GM21528 (cell line): ENCODE results near the gene ABCA1.
"Not testable (repeated sequence)": the region's sequence is repeated elsewhere in the genome, so short reads cannot be mapped to it uniquely, and the experiment has no call there.

ENCODE experiments used
- ATAC-seq: cut with Tn5 transposase; IDR thresholded peaks from one replicate; pipeline ENCODE4 v1.9.1; 2021; ENCODE audit warnings: mild to moderate bottlenecking, moderate library complexity; ENCODE audit not compliant: unreplicated experiment, low FRiP score

The ABCA1 gene

GRCh38 chr9:104873489-104873850, 54.5 kb downstream of the ABCA1 start:
- no peak for ATAC-seq

GRCh38 chr9:104872656-104873488, 55.1 kb downstream of the ABCA1 start:
- ATAC-seq = no peak

- ATAC-seq = no peak
Measured at GRCh38 chr9:104871961-104872527, 55.9 kb downstream of the ABCA1 start.

GRCh38 chr9:104869811-104870210, 58.1 kb downstream of the ABCA1 start:
- no peak for ATAC-seq

GRCh38 chr9:104868687-104869404, 59.1 kb downstream of the ABCA1 start:
- ATAC-seq = peak; percentile 93

GRCh38 chr9:104868303-104868686, 59.7 kb downstream of the ABCA1 start:
- ATAC-seq = no peak

GRCh38 chr9:104866191-104866590, 61.8 kb downstream of the ABCA1 start:
- no peak for ATAC-seq

- no peak for ATAC-seq
Measured at GRCh38 chr9:104864675-104865104, 63.3 kb downstream of the ABCA1 start.

- ATAC-seq = peak; percentile 81
Measured at GRCh38 chr9:104863180-104863883, 64.6 kb downstream of the ABCA1 start.

- no peak for ATAC-seq
Measured at GRCh38 chr9:104861397-104861796, 66.6 kb downstream of the ABCA1 start.

GRCh38 chr9:104860263-104860662, 67.7 kb downstream of the ABCA1 start:
- no peak for ATAC-seq

- ATAC-seq = no peak
Measured at GRCh38 chr9:104858846-104859245, 69.1 kb downstream of the ABCA1 start.

GRCh38 chr9:104858271-104858670, 69.7 kb downstream of the ABCA1 start:
- ATAC-seq = no peak

- no peak for ATAC-seq
Measured at GRCh38 chr9:104856413-104856941, 71.5 kb downstream of the ABCA1 start.

GRCh38 chr9:104855807-104856206, 72.1 kb downstream of the ABCA1 start:
- no peak for ATAC-seq

- not testable (repeated sequence) for ATAC-seq
Measured at GRCh38 chr9:104855258-104855657, 72.7 kb downstream of the ABCA1 start.

- no peak for ATAC-seq
Measured at GRCh38 chr9:104854613-104855012, 73.3 kb downstream of the ABCA1 start.

- ATAC-seq = no peak
Measured at GRCh38 chr9:104853683-104854082, 74.3 kb downstream of the ABCA1 start.

- ATAC-seq = no peak
Measured at GRCh38 chr9:104853159-104853558, 74.8 kb downstream of the ABCA1 start.

- no peak for ATAC-seq
Measured at GRCh38 chr9:104851546-104851920, 76.4 kb downstream of the ABCA1 start.
